ENCODE results near the gene UBE2V1. TPM values are rescaled to one million over a fixed set of nuclear protein-coding genes. Genes with fewer than 3 reads are reported as not detected.

The UBE2V1 gene
- polyA plus RNA-seq, 1 of the 3 experiments (the other 2 are of a cell fraction): 99.7 TPM

- TF ChIP-seq RCOR1 (IDR thresholded peaks at IDR 0.05; ENCODE audit: low read length) (no peak), FOXJ3 (CRISPR knock-in tag; IDR thresholded peaks at IDR 0.05) (no peak), CTCF (IDR thresholded peaks at IDR 0.05) (no peak), MXI1 (IDR thresholded peaks at IDR 0.05; ENCODE audit: low read depth, low read length) (no peak), USF1 (IDR thresholded peaks at IDR 0.05; ENCODE audit: borderline replicate concordance, low read depth) (no peak), TEAD4 (IDR thresholded peaks at IDR 0.05; ENCODE audit: borderline replicate concordance, insufficient read depth) (no peak), NRF1 (IDR thresholded peaks at IDR 0.05; ENCODE audit: low read depth, low read length) (no peak), IRF3 (IDR thresholded peaks at IDR 0.05; ENCODE audit: low read depth, low read length) (no peak), SIN3A (IDR thresholded peaks at IDR 0.05; ENCODE audit: borderline replicate concordance, low read depth, low read length) (no peak), PBX3 (IDR thresholded peaks at IDR 0.05) (no peak), NFIC (IDR thresholded peaks at IDR 0.05; ENCODE audit: borderline replicate concordance) (no peak), JUND (IDR thresholded peaks at IDR 0.05) (no peak), ZBTB33 (IDR thresholded peaks at IDR 0.05; ENCODE audit: borderline replicate concordance, low read depth) (no peak), TAF1 (IDR thresholded peaks at IDR 0.05; ENCODE audit: borderline replicate concordance, low read depth, low read length) (no peak), SMC3 (IDR thresholded peaks at IDR 0.05; ENCODE audit: low read depth, low read length) (no peak), FOXM1 (IDR thresholded peaks at IDR 0.05; ENCODE audit: low read depth) (no peak), GATA2 (CRISPR knock-in tag; IDR thresholded peaks at IDR 0.05) (no peak), EZH2phosphoT487 (IDR thresholded peaks at IDR 0.05; ENCODE audit: borderline replicate concordance, low read depth) (no peak), EP300 (IDR thresholded peaks at IDR 0.05; ENCODE audit: borderline replicate concordance in 1 of 2, low read depth in 1 of 2, low read length in 1 of 2) (no peak)
These were observed 76.2 kb downstream of the UBE2V1 start for GRCh38 chr20:50036703-50037102.

More at GRCh38 chr20:50036703-50037102, 76.2 kb downstream of the UBE2V1 start:
- H4K20me1 ChIP-seq (ENCODE audit: insufficient read depth): no peaks in the 10 kb centered on the region
- no peak overlapping the region for H3K9ac ChIP-seq
- no peaks in the 10 kb centered on the region for H3K79me2 ChIP-seq (ENCODE audit: insufficient read depth)
- H3K27ac ChIP-seq (ENCODE audit: low read depth in 2 of 2, low read length in 1 of 2): no peak overlapping the region
- H2AFZ ChIP-seq (ENCODE audit: low read depth): no peak overlapping the region
- ChIA-PET CTCF (interaction anchor here (1.4 to 5.1 kb wide), 3 partner anchors 20 to 56 kb away, joined by 3 to 42 read pairs (median 26); partner anchors contain the start of gene SNAI1), POLR2A (interaction anchor here (0.9 kb wide), 1 partner anchor 53 kb away, joined by 3 read pairs; no protein-coding TSS in a partner anchor)
- no peak overlapping the region for H3K4me2 ChIP-seq
- H3K36me3 ChIP-seq (replicated peaks in 1 of 2; ENCODE audit: control insufficient read depth in 1 of 2, insufficient read depth in 2 of 2, low read length in 1 of 2): no peaks in the 10 kb centered on the region
- no peaks in the 10 kb centered on the region for H3K9me3 ChIP-seq
- H3K9me2 ChIP-seq: no peaks in the 10 kb centered on the region
- no peak for DNase-seq
- peaks cover 24% of the 10 kb centered on the region for H3F3A ChIP-seq (replicated peaks; ENCODE audit: insufficient read depth)
- no peaks in the 10 kb centered on the region for H3K27me3 ChIP-seq (ENCODE audit: insufficient read depth)
- H3K4me3 ChIP-seq (ENCODE audit: low read depth in 2 of 2, low read length in 1 of 2): no peak overlapping the region
- H3K4me1 ChIP-seq (ENCODE audit: control insufficient read depth in 1 of 2, insufficient read depth in 2 of 2, low read depth in 1 of 2, low read length in 1 of 2): peaks cover 20 to 23% of the 10 kb centered on the region in 2 experiments; a peak in 3 of 4 replicates
- WGBS (ENCODE audit: low lambda C conversion rate): 100% methylated on average over 1 of the region's 3 CpGs

All from SK-N-SH (cell line).